H1 (cell line): Measurements from ENCODE around the gene KRABD2.

Experiments used
- CTCF ChIA-PET: fragments of 300-600 bp; sonication (Branson Sonifier 250); formaldehyde crosslinking; loops from one replicate; lab custom pipeline; 2021; ENCODE audit not compliant: partially characterized antibody; lab: Charles Lee
- POLR2A ChIA-PET: fragments of 300-600 bp; sonication (Branson Sonifier 250); formaldehyde crosslinking; loops from one replicate; lab custom pipeline; 2021; ENCODE audit warnings: inconsistent platforms; ENCODE audit not compliant: partially characterized antibody; lab: Charles Lee
- DNase-seq, 2 experiments: peaks; one replicate each; pipeline versions ENCODE4 v3.0.0 to v3.0.0-alpha.2; 2010 to 2022; ENCODE audit warnings: low spot score in 2 of 2, low read depth in 1 of 2, mixed read lengths in 1 of 2
- FAIRE-seq: peaks from 2 replicates; lab custom pipeline; 2011; peaks lifted over from hg19 to GRCh38; lab: Jason Lieb, UNC
- H2AFZ ChIP-seq: 2 replicates; pipeline ENCODE4 v1.8.1; 2012; ENCODE audit warnings: low read length, inconsistent platforms
- H2AK5ac ChIP-seq: 2 replicates; pipeline ENCODE4 v1.6.1; 2013; ENCODE audit warnings: low read depth, low read length
- H2BK120ac ChIP-seq: replicated peaks from 2 replicates; pipeline ENCODE3; 2013; ENCODE audit warnings: low read depth, low read length, inconsistent platforms
- H2BK12ac ChIP-seq: 2 replicates; pipeline ENCODE4 v1.6.1; 2013; ENCODE audit warnings: low read depth, low read length
- H2BK15ac ChIP-seq: 2 replicates; pipeline ENCODE4 v1.6.1; 2013; ENCODE audit warnings: low read length
- H2BK20ac ChIP-seq: 2 replicates; pipeline ENCODE4 v1.6.1; 2013; ENCODE audit warnings: low read length
- H2BK5ac ChIP-seq: 2 replicates; pipeline ENCODE4 v1.6.1; 2013; ENCODE audit warnings: low read depth, low read length
- H3K14ac ChIP-seq: 2 replicates; pipeline ENCODE4 v1.6.1; 2013; ENCODE audit warnings: inconsistent platforms; ENCODE audit not compliant: insufficient read length
- H3K18ac ChIP-seq: 2 replicates; pipeline ENCODE4 v1.6.1; 2013; ENCODE audit warnings: low read length; ENCODE audit errors: extremely low read depth
- H3K23ac ChIP-seq: 2 replicates; pipeline ENCODE4 v1.6.1; 2013; ENCODE audit warnings: inconsistent platforms; ENCODE audit not compliant: insufficient read length
- H3K23me2 ChIP-seq: 2 replicates; pipeline ENCODE4 v1.6.1; 2013; ENCODE audit warnings: low read depth, low read length
- H3K27ac ChIP-seq: 2 replicates; pipeline ENCODE4 v1.6.1; 2011; ENCODE audit warnings: low read depth, low read length, inconsistent platforms
- H3K27me3 ChIP-seq, 4 experiments: replicated peaks in 1 of 4; 1 replicate in 1 of 4; 2 replicates in 3 of 4; pipeline versions ENCODE4 v1.6.1 to v1.8.1; 2011 to 2013; ENCODE audit warnings: low read length in 3 of 4, mild to moderate bottlenecking in 3 of 4, inconsistent platforms in 2 of 4, mixed read lengths in 2 of 4, moderate library complexity in 1 of 4; ENCODE audit not compliant: control insufficient read depth in 3 of 4, insufficient read depth in 3 of 4; ENCODE audit errors: extremely low read depth in 1 of 4
- H3K36me3 ChIP-seq, 4 experiments: 2 replicates each; pipeline versions ENCODE4 v1.6.1 to v1.8.1; 2011 to 2013; ENCODE audit warnings: mild to moderate bottlenecking in 4 of 4, low read length in 3 of 4, moderate library complexity in 2 of 4, control low read depth in 1 of 4, inconsistent platforms in 1 of 4; ENCODE audit not compliant: insufficient read depth in 4 of 4, control insufficient read depth in 2 of 4
- H3K4ac ChIP-seq: replicated peaks from 2 replicates; pipeline ENCODE3; 2013; ENCODE audit warnings: low read length, low read depth, mixed read lengths, inconsistent platforms; ENCODE audit not compliant: insufficient read length
- H3K4me1 ChIP-seq, 4 experiments: replicated peaks in 1 of 4; 1 replicate in 1 of 4; 2 replicates in 3 of 4; pipeline versions ENCODE4 v1.6.1 to v1.8.1; 2011 to 2013; ENCODE audit warnings: low read length in 3 of 4, inconsistent platforms in 2 of 4, mixed read lengths in 1 of 4; ENCODE audit not compliant: insufficient read depth in 4 of 4, control insufficient read depth in 3 of 4
- H3K4me2 ChIP-seq, 2 experiments: 2 replicates each; pipeline versions ENCODE4 v1.6.1 to v1.8.1; 2011 to 2013; ENCODE audit warnings: low read depth in 2 of 2, low read length in 2 of 2, control low read depth in 1 of 2, inconsistent platforms in 1 of 2, mild to moderate bottlenecking in 1 of 2; ENCODE audit not compliant: insufficient read depth in 1 of 2
- H3K4me3 ChIP-seq, 4 experiments: fragments of 200-600, 300-600 bp in 1 of 4; sonication (generic), shearing (Covaris generic), sonication (Bioruptor Twin) in 1 of 4; 2 replicates each; pipeline versions ENCODE4 v1.5.1 to v1.8.1; 2011 to 2016; ENCODE audit warnings: low read length in 4 of 4, low read depth in 3 of 4, control low read depth in 2 of 4, inconsistent platforms in 2 of 4, mild to moderate bottlenecking in 2 of 4, mixed read lengths in 1 of 4, moderate library complexity in 1 of 4; ENCODE audit not compliant: insufficient read depth in 2 of 4; ENCODE audit errors: extremely low read depth in 1 of 4
- H3K56ac ChIP-seq: replicated peaks from 2 replicates; pipeline ENCODE3; 2013; ENCODE audit warnings: low read depth, mild to moderate bottlenecking, mixed read lengths, low read length, inconsistent platforms; ENCODE audit not compliant: insufficient read length
- H3K79me1 ChIP-seq: 2 replicates; pipeline ENCODE4 v1.6.1; 2013; ENCODE audit warnings: low read depth, low read length, control low read depth
- H3K79me2 ChIP-seq, 2 experiments: 2 replicates each; pipeline versions ENCODE4 v1.6.1 to v1.8.1; 2012 to 2013; ENCODE audit warnings: low read length in 2 of 2, mild to moderate bottlenecking in 2 of 2, inconsistent platforms in 1 of 2; ENCODE audit not compliant: insufficient read depth in 2 of 2, control insufficient read depth in 1 of 2
- H3K9ac ChIP-seq, 4 experiments: replicated peaks in 1 of 4; 1 replicate in 1 of 4; 2 replicates in 3 of 4; pipeline versions ENCODE4 v1.6.1 to v1.8.1; 2011 to 2013; ENCODE audit warnings: low read depth in 3 of 4, low read length in 3 of 4, control low read depth in 2 of 4, mild to moderate bottlenecking in 2 of 4, moderate library complexity in 2 of 4, inconsistent platforms in 1 of 4; ENCODE audit errors: extremely low read depth in 1 of 4
- H3K9me3 ChIP-seq, 2 experiments: 2 replicates each; pipeline versions ENCODE4 v1.6.1 to v1.8.1; 2012 to 2013; ENCODE audit warnings: mild to moderate bottlenecking in 2 of 2, moderate library complexity in 2 of 2, control low read depth in 1 of 2, inconsistent platforms in 1 of 2, low read depth in 1 of 2, low read length in 1 of 2, mixed read lengths in 1 of 2; ENCODE audit not compliant: insufficient read depth in 2 of 2
- H4K20me1 ChIP-seq, 2 experiments: replicated peaks in 1 of 2; 2 replicates each; pipeline versions ENCODE3 to v1.8.1; 2011 to 2013; ENCODE audit warnings: inconsistent platforms in 2 of 2, low read length in 2 of 2, mild to moderate bottlenecking in 1 of 2; ENCODE audit not compliant: insufficient read depth in 2 of 2, control insufficient read depth in 1 of 2
- H4K5ac ChIP-seq: 2 replicates; pipeline ENCODE4 v1.6.1; 2013; ENCODE audit warnings: low read length, low read depth, mixed read lengths, inconsistent platforms; ENCODE audit not compliant: insufficient read length
- H4K8ac ChIP-seq: 2 replicates; pipeline ENCODE4 v1.8.0; 2013; ENCODE audit warnings: mild to moderate bottlenecking, moderate library complexity, low read length, inconsistent platforms; ENCODE audit not compliant: insufficient read depth; ENCODE audit errors: extremely low read depth
- H4K91ac ChIP-seq: replicated peaks from 2 replicates; pipeline ENCODE3; 2013; ENCODE audit warnings: low read length, mixed read lengths, inconsistent platforms; ENCODE audit not compliant: insufficient read length
- CBX8 ChIP-seq: fragments of 300-800, 300-1000 bp; sonication (generic); IDR thresholded peaks from 2 replicates; pipeline ENCODE4 v1.7.1; 2016; ENCODE audit warnings: low read depth, low read length, borderline replicate concordance
- SIRT6 ChIP-seq: IDR thresholded peaks from one replicate; pipeline ENCODE4 v1.7.1; 2012; ENCODE audit warnings: low read length, inconsistent platforms
- SP4 ChIP-seq: IDR thresholded peaks from 2 replicates; pipeline ENCODE4 v1.6.1; 2012; ENCODE audit warnings: low read length, inconsistent platforms
- TAF1 ChIP-seq: IDR thresholded peaks from 2 replicates; pipeline ENCODE4 v1.6.1; 2011; ENCODE audit warnings: mild to moderate bottlenecking, low read depth, low read length
- ZNF274 ChIP-seq: IDR thresholded peaks from 2 replicates; pipeline ENCODE4 v1.7.0; 2012; ENCODE audit warnings: low read length, borderline replicate concordance; ENCODE audit errors: extremely low read depth
- WGBS, 2 experiments: shearing (Covaris generic) in 1 of 2; methylation state at CpG; one replicate each; pipeline versions ENCODE4 v1.1.6 to v1.1.7; 2013 to 2015; ENCODE audit warnings: low lambda C conversion rate in 2 of 2, mixed read lengths in 2 of 2, inconsistent platforms in 1 of 2, low coverage in 1 of 2, missing lambda C conversion rate in 1 of 2; ENCODE audit not compliant: insufficient replicate concordance in 2 of 2, insufficient coverage in 1 of 2, insufficient read length in 1 of 2; ENCODE audit errors: extremely low coverage in 1 of 2, missing lambda C conversion rate in 1 of 2; 5-methylcytosine and 5-hydroxymethylcytosine counted together
- TF ChIP-seq, protein P1 (sequence below): IDR thresholded peaks from 2 replicates; pipeline ENCODE4 v1.6.1; 2012; ENCODE audit warnings: low read length, inconsistent platforms
- TF ChIP-seq, protein P2 (sequence below): IDR thresholded peaks from 2 replicates; pipeline ENCODE4 v1.6.1; 2011; ENCODE audit warnings: low read length, improper control_type of control experiment

Gene KRABD2

DNA sequence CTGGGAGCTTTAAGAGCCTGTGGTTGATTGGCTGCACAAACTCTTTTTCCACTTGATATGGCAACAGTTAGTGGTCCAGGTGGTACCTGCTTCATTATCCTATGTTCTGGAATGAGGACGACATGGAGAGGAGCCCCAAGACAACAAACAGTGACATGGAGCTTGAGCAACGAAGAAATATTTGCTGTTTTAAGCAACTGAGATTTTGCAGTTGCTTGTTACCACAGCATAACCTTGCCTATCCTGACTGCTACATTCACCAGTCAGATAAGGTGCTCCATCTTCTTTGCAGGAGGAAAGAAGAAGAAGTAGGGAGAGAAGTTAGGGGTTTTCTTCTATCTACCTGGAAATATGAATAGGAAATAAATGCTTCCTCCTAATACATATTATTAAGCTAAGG is 44.4 kb downstream of the KRABD2 start:
- WGBS, 2 experiments = 87% methylated on average over 2 of the region's 2 CpGs; no CpG with 5 or more reads in 1 of the 2 experiments
- H3K4ac ChIP-seq = no peak overlapping the region
- POLR2A ChIA-PET = interaction anchor here (1.3 to 1.7 kb wide), 3 partner anchors 9 to 44 kb away, joined by 4 to 5 read pairs (median 5); partner anchors contain the start of gene KRABD2

More for the DNA sequence above, 44.4 kb downstream of the KRABD2 start:
- CTCF ChIA-PET = interaction anchor here (1.0 to 1.4 kb wide), 3 partner anchors 13 to 29 kb away, joined by 3 to 5 read pairs (median 4); no protein-coding TSS in a partner anchor
- H3K4me2 ChIP-seq = no peak overlapping the region
- H3K9ac ChIP-seq = no peak overlapping the region
- FAIRE-seq (no peak), DNase-seq (no peak)
- H2BK20ac ChIP-seq = no peak overlapping the region
- peaks cover 0 to 3% (median 2%) of the 10 kb centered on the region in 4 experiments; a peak in 4 of 7 replicates for H3K4me1 ChIP-seq
- no peak overlapping the region for H2BK15ac ChIP-seq
- H2BK120ac ChIP-seq = no peak overlapping the region
- H3K18ac ChIP-seq = no peak overlapping the region
- H3K56ac ChIP-seq = no peak overlapping the region
- H3K36me3 ChIP-seq = no peaks in the 10 kb centered on the region
- H2BK5ac ChIP-seq = no peak overlapping the region
- no peak overlapping the region for H3K4me3 ChIP-seq
- H3K23ac ChIP-seq = no peak overlapping the region
- H3K23me2 ChIP-seq = peaks cover 3% of the 10 kb centered on the region; the same call in 1 of the 2 replicates
- no peak overlapping the region for H2BK12ac ChIP-seq
- peaks cover under 1 to 11% (median 8%) of the 10 kb centered on the region in 4 experiments; a peak in 6 of 7 replicates for H3K27me3 ChIP-seq
- H3K79me2 ChIP-seq = no peaks in the 10 kb centered on the region
- H4K8ac ChIP-seq = peak overlapping the region; percentile 2; the same call in 1 of the 2 replicates
- no peak overlapping the region for H3K27ac ChIP-seq
- no peaks in the 10 kb centered on the region for H3K9me3 ChIP-seq
- H3K79me1 ChIP-seq = no peaks in the 10 kb centered on the region
- H4K5ac ChIP-seq = no peak overlapping the region
- H4K20me1 ChIP-seq = no peaks in the 10 kb centered on the region
- no peak overlapping the region for H4K91ac ChIP-seq
- H2AK5ac ChIP-seq = no peak overlapping the region
- TF ChIP-seq ZNF274 (no peak), SP4 (no peak), TAF1 (no peak), SIRT6 (no peak), CBX8 (no peak)
- TF ChIP-seq, protein P1, sequence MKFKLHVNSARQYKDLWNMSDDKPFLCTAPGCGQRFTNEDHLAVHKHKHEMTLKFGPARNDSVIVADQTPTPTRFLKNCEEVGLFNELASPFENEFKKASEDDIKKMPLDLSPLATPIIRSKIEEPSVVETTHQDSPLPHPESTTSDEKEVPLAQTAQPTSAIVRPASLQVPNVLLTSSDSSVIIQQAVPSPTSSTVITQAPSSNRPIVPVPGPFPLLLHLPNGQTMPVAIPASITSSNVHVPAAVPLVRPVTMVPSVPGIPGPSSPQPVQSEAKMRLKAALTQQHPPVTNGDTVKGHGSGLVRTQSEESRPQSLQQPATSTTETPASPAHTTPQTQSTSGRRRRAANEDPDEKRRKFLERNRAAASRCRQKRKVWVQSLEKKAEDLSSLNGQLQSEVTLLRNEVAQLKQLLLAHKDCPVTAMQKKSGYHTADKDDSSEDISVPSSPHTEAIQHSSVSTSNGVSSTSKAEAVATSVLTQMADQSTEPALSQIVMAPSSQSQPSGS = no peak
- TF ChIP-seq, protein P2, sequence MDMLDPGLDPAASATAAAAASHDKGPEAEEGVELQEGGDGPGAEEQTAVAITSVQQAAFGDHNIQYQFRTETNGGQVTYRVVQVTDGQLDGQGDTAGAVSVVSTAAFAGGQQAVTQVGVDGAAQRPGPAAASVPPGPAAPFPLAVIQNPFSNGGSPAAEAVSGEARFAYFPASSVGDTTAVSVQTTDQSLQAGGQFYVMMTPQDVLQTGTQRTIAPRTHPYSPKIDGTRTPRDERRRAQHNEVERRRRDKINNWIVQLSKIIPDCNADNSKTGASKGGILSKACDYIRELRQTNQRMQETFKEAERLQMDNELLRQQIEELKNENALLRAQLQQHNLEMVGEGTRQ = no peak
- TF ChIP-seq, all 59 proteins: peak for 0
- no peak overlapping the region for H2AFZ ChIP-seq
- H3K14ac ChIP-seq = no peak overlapping the region
